A673 (cell line): ENCODE data around the gene NHSL1. TPM values are rescaled to one million over a fixed set of nuclear protein-coding genes. Genes with fewer than 3 reads are reported as not detected.

ENCODE experiments used
- BruUV-seq: library from RNA; stranded (reverse); fragments of 400-500 nt; replicated peaks from 2 replicates; lab custom pipeline; 2021; lab: Mats Ljungman, UMichigan
- CTCF ChIA-PET: fragments of 300-600 bp; sonication (Branson Sonifier 250); formaldehyde crosslinking; loops from one replicate; lab custom pipeline; 2022; ENCODE audit warnings: antibody characterized with exemption; lab: Charles Lee
- POLR2A ChIA-PET: fragments of 300-600 bp; sonication (Branson Sonifier 250); formaldehyde crosslinking; loops from one replicate; lab custom pipeline; 2022; ENCODE audit warnings: antibody characterized with exemption; ENCODE audit not compliant: low non-redundant PET; lab: Charles Lee
- DNase-seq: peaks from one replicate; pipeline ENCODE4 v3.0.0-alpha.2; 2015; ENCODE audit warnings: low spot score
- H3K27ac ChIP-seq: fragments of 200-600 bp; sonication (generic); 2 replicates; pipeline ENCODE4 v1.5.1; 2016; ENCODE audit warnings: mixed run types, low read depth, mild to moderate bottlenecking, mixed read lengths, antibody characterized with exemption, low read length; ENCODE audit not compliant: poor library complexity, severe bottlenecking
- H3K27me3 ChIP-seq: fragments of 200-600 bp; sonication (generic); replicated peaks from 2 replicates; pipeline ENCODE4 v1.6.1; 2017; ENCODE audit warnings: mixed run types, low read depth, mild to moderate bottlenecking, mixed read lengths, antibody characterized with exemption, low read length; ENCODE audit not compliant: insufficient read depth, poor library complexity
- H3K36me3 ChIP-seq: fragments of 200-600 bp; sonication (generic); 2 replicates; pipeline ENCODE4 v1.6.1; 2016; ENCODE audit warnings: mixed run types, mild to moderate bottlenecking, mixed read lengths, antibody characterized with exemption, low read length; ENCODE audit not compliant: insufficient read depth, poor library complexity, severe bottlenecking
- H3K4me1 ChIP-seq: fragments of 200-600 bp; sonication (generic); 2 replicates; pipeline ENCODE4 v1.6.1; 2017; ENCODE audit warnings: mixed run types, mild to moderate bottlenecking, mixed read lengths, antibody characterized with exemption, low read length; ENCODE audit not compliant: insufficient read depth, poor library complexity, severe bottlenecking
- H3K4me3 ChIP-seq: fragments of 200-600 bp; sonication (generic); 2 replicates; pipeline ENCODE4 v1.5.1; 2016; ENCODE audit warnings: low read depth, mixed run types, mild to moderate bottlenecking, mixed read lengths, low read length; ENCODE audit not compliant: poor library complexity, severe bottlenecking
- H3K9me3 ChIP-seq: fragments of 200-600 bp; sonication (generic); 2 replicates; pipeline ENCODE4 v1.6.1; 2016; ENCODE audit warnings: mixed run types, low read depth, mild to moderate bottlenecking, mixed read lengths, antibody characterized with exemption, low read length; ENCODE audit not compliant: poor library complexity, severe bottlenecking
- EZH2 ChIP-seq: fragments of 200-600 bp; sonication (generic); IDR thresholded peaks from 2 replicates; pipeline ENCODE4 v1.6.1; 2017; ENCODE audit warnings: borderline replicate concordance, low read depth, mild to moderate bottlenecking, mixed read lengths, antibody characterized with exemption, low read length; ENCODE audit not compliant: poor library complexity, severe bottlenecking
- intact Hi-C: fragments of 100-400 bp; cut with micrococcal nuclease; formaldehyde crosslinking; loops from one replicate; pipeline ENCODE4 v1.10.0; 2022; ENCODE audit not compliant: unreplicated experiment
- total RNA-seq: library from RNA; stranded (reverse); gene quantifications from 2 replicates; pipeline ENCODE4 v1.2.3, GENCODE V29; 2021
- TF ChIP-seq, protein P1 (sequence below): fragments of 300-800, 200-600 bp; sonication (generic); conservative IDR thresholded peaks from 2 replicates; pipeline ENCODE4 v1.5.1; 2017; ENCODE audit warnings: low read depth, mild to moderate bottlenecking, antibody characterized with exemption, low read length, moderate library complexity, mixed read lengths

Gene NHSL1
- total RNA-seq, 1 experiment from 2014 or later: 33.1 TPM

- Histone ChIP-seq H3K27ac (peak overlapping the region; percentile 36), H3K36me3 (no peaks in the 10 kb centered on the region), H3K4me3 (peak overlapping the region; percentile 36), H3K27me3 (no peaks in the 10 kb centered on the region), H3K4me1 (peaks cover 46% of the 10 kb centered on the region), H3K9me3 (no peaks in the 10 kb centered on the region)
- no TSS peak for BruUV-seq
- ChIA-PET POLR2A (interaction anchor here (0.7 kb wide), 1 partner anchor 1741 kb away, joined by 3 read pairs; no protein-coding TSS in a partner anchor), CTCF (no interaction called here)
- peak; percentile 52 for DNase-seq
- intact Hi-C loops: no loop called here
- TF ChIP-seq EZH2: no peak
- TF ChIP-seq, protein P1, sequence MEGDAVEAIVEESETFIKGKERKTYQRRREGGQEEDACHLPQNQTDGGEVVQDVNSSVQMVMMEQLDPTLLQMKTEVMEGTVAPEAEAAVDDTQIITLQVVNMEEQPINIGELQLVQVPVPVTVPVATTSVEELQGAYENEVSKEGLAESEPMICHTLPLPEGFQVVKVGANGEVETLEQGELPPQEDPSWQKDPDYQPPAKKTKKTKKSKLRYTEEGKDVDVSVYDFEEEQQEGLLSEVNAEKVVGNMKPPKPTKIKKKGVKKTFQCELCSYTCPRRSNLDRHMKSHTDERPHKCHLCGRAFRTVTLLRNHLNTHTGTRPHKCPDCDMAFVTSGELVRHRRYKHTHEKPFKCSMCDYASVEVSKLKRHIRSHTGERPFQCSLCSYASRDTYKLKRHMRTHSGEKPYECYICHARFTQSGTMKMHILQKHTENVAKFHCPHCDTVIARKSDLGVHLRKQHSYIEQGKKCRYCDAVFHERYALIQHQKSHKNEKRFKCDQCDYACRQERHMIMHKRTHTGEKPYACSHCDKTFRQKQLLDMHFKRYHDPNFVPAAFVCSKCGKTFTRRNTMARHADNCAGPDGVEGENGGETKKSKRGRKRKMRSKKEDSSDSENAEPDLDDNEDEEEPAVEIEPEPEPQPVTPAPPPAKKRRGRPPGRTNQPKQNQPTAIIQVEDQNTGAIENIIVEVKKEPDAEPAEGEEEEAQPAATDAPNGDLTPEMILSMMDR: no peak
Measured at GRCh38 chr6:138528137-138528536, 28.8 kb upstream of the NHSL1 start.

DNA sequence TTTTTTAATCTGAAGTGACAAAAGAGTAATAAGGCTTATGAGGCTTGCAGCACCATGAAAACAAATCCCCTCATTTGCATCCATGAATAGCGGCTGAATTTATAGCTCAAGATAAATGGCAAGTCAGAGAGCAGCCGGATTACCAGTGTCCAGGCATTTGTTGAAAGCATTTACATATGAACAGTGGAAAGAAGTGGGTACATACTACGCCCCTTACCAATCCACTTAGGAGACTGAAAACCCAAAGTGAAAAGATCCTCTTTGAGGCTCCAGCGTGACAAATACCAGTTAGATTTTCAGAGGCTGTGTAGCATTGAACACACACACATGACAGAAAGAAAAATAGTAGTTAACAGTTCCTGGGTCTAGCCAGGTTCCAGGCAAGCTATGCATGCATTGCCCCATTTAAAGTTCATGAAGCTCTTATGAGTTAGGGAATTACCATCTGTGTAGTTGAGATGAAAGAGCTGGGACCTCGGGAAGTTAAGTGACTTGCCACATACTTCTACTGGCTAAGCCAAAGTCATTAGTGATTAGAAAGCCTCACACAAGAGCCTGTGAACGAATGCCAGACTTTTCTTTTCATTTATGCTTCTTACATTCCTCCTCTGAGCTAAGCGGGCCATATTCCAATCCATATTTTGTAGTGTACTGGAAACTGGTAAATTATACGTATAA lies 28.3 kb upstream of the NHSL1 start:
- H3K4me3 ChIP-seq: peak overlapping the region; percentile 36
- CTCF ChIA-PET: no interaction called here
- peak; percentile 53 for DNase-seq

GRCh38 chr6:138526822-138527235 lies 27.5 kb upstream of the NHSL1 start:
- Histone ChIP-seq H3K27ac (peak overlapping the region; percentile 36), H3K4me3 (peak overlapping the region; percentile 36), H3K36me3 (no peaks in the 10 kb centered on the region), H3K9me3 (no peaks in the 10 kb centered on the region), H3K27me3 (no peaks in the 10 kb centered on the region), H3K4me1 (peaks cover 53% of the 10 kb centered on the region)
- ChIA-PET CTCF (interaction anchor here (0.5 kb wide), 1 partner anchor 22 kb away, joined by 4 read pairs; no protein-coding TSS in a partner anchor), POLR2A (no interaction called here)
- peak; percentile 50 for DNase-seq
- BruUV-seq: no TSS peak
- intact Hi-C loops: loop anchor here (2.0 kb wide), 1 partner anchor 14 kb away; no protein-coding TSS in a partner anchor
- TF ChIP-seq, protein P1: no peak
- TF ChIP-seq EZH2: no peak

More for the DNA sequence above, 28.3 kb upstream of the NHSL1 start:
- intact Hi-C loops: loop anchor here (2.0 kb wide), 1 partner anchor 13 kb away; no protein-coding TSS in a partner anchor
- H3K36me3 ChIP-seq: no peaks in the 10 kb centered on the region
- H3K27ac ChIP-seq: peak overlapping the region; percentile 36
- H3K4me1 ChIP-seq: peaks cover 46% of the 10 kb centered on the region
- H3K9me3 ChIP-seq: no peaks in the 10 kb centered on the region
- TF ChIP-seq, protein P1: no peak
- no peak for TF ChIP-seq EZH2
- no TSS peak for BruUV-seq
- no peaks in the 10 kb centered on the region for H3K27me3 ChIP-seq
- POLR2A ChIA-PET: interaction anchor here (0.7 kb wide), 1 partner anchor 1740 kb away, joined by 3 read pairs; no protein-coding TSS in a partner anchor
